ENCODE results near the gene KCNAB1. TPM values are rescaled to one million over a fixed set of nuclear protein-coding genes. Genes with fewer than 3 reads are reported as not detected.

KCNAB1 gene
- total RNA-seq, 3 donors from 2014 or later, result 0.65 to 13.5 (median 1.2) TPM

DNA sequence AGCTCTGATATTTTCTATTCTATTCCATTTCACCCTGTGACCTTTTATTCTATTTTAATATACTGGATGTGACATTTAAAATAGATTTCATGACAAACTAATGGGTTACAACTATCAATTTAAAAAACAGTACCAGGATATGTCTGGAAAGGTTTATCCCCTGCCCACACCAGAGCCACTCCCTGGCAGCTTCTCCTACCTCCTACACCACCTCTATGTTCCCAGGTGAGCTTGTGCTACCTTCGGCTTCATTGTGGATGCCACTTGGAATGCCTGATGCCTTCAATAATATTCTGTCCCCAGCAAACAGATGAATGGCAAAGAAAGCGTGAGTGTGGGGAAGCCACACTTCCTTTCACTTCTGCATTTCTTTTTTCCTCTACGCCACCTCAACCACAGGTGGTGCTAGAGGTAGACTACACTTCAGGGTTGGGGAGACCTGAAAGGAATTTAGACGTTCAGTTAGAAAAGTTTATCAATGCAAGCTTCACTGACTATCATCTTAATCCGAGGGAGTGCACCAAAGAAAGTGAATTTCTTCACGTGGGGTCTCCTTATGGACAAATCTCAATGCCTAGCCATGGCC is 221.5 kb downstream of the KCNAB1 start:
- no peaks in the 10 kb centered on the region for H3K9me3 ChIP-seq
- TF ChIP-seq, protein P1, sequence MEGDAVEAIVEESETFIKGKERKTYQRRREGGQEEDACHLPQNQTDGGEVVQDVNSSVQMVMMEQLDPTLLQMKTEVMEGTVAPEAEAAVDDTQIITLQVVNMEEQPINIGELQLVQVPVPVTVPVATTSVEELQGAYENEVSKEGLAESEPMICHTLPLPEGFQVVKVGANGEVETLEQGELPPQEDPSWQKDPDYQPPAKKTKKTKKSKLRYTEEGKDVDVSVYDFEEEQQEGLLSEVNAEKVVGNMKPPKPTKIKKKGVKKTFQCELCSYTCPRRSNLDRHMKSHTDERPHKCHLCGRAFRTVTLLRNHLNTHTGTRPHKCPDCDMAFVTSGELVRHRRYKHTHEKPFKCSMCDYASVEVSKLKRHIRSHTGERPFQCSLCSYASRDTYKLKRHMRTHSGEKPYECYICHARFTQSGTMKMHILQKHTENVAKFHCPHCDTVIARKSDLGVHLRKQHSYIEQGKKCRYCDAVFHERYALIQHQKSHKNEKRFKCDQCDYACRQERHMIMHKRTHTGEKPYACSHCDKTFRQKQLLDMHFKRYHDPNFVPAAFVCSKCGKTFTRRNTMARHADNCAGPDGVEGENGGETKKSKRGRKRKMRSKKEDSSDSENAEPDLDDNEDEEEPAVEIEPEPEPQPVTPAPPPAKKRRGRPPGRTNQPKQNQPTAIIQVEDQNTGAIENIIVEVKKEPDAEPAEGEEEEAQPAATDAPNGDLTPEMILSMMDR (IDR thresholded peaks at IDR 0.05), result no peak
- no peak overlapping the region for H3K4me3 ChIP-seq
- no peaks in the 10 kb centered on the region for H3K4me1 ChIP-seq (ENCODE audit: low read depth)
- intact Hi-C loops (cut with DNase I, micrococcal nuclease), result no loop called here
- ATAC-seq (no peak), DNase-seq (no peak)
- H3K36me3 ChIP-seq (ENCODE audit: low read depth), result no peaks in the 10 kb centered on the region

DNA sequence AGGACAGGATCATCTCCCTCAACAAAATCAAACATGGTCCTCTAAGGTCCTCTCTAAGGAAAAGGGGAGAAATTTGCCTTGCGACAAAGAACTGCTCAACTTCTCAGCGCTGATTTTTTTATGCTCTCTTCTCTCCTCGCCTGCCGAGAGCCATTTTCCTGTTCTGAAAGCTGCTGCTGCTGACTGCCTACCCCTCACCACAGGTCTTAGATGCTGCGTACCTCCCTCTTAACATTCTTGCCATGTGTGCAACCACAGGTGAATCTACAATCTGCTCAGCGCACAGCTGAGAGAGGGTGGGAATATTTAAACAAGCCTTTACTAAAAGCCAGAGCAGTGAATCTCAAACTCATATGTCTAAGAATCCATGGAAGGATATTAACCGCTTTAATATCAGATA is 223.8 kb downstream of the KCNAB1 start:
- DNase-seq (no peak), ATAC-seq (no peak)
- intact Hi-C loops (cut with DNase I, micrococcal nuclease), result no loop called here
- TF ChIP-seq, protein P1 (IDR thresholded peaks at IDR 0.05), result no peak
- Histone ChIP-seq H3K36me3 (ENCODE audit: low read depth) (no peaks in the 10 kb centered on the region), H3K4me3 (no peak overlapping the region), H3K9me3 (no peaks in the 10 kb centered on the region), H3K4me1 (ENCODE audit: low read depth) (no peaks in the 10 kb centered on the region)

DNA sequence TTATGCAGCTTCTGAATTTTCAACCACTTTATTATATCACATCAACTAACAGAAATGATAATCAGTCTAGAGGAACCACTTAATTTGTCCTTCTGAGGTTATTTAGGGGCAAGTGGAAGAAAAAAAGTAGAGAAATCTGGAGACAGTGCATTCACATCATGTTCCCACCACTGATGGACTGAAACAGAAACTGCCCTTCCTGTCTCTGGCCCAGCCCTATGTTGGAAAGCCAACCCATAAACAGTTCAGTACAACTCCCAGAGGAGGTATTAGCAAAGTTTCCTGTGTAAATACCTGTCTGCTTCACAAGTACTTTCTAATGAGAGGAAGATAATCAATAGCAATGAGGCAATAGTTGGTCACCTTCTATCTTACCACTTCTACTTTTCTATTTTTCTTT is 228.7 kb downstream of the KCNAB1 start:
- ATAC-seq, result no peak
- Histone ChIP-seq H3K4me3 (no peak overlapping the region), H3K36me3 (ENCODE audit: low read depth) (no peaks in the 10 kb centered on the region), H3K9me3 (no peaks in the 10 kb centered on the region), H3K4me1 (ENCODE audit: low read depth) (no peaks in the 10 kb centered on the region)
- intact Hi-C loops (cut with DNase I, micrococcal nuclease), result no loop called here
- TF ChIP-seq, protein P1 (IDR thresholded peaks at IDR 0.05), result no peak
- no peak for DNase-seq

DNA sequence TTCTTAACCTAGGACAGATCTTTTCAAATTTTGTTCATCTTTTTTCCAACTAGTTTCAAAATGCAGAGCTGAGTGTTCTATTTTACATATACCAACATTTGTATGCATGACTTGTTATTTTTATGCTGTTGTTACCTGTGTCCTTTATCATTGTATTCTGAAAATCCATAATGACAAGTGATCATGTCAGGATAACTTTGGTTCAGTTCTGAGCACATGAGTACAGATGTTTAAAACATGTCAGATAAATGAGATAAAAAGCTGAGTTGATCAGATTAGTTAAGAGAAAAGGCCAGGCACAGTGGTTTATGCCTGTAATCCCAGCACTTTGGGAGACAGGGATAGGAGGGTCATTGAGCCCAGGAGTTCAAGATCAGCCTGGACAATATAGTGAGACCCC is 229.6 kb downstream of the KCNAB1 start:
- ATAC-seq, result no peak
- Histone ChIP-seq H3K9me3 (no peaks in the 10 kb centered on the region), H3K4me1 (ENCODE audit: low read depth) (no peaks in the 10 kb centered on the region), H3K4me3 (no peak overlapping the region), H3K36me3 (ENCODE audit: low read depth) (no peaks in the 10 kb centered on the region)
- intact Hi-C loops (cut with DNase I, micrococcal nuclease), result no loop called here
- TF ChIP-seq, protein P1 (IDR thresholded peaks at IDR 0.05), result no peak
- DNase-seq, result no peak

DNA sequence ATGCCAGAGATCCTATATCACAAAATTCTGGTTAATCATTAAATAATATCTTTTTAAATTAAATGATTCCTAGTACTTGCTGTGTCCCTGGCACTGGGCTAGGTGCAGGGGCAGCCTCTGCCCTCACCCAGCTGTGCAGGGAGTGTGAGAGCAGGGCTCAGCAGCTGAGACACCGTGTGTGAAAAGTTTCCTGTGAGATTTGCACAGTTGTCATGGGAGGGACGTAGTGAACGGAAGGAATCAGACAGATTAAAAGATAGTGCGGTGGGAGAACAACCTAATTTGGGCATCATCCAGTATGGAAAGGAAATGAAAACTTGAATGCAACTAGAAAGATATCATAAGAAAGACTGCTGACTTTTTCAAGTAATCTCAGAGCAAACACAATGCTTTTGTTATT is 230.4 kb downstream of the KCNAB1 start:
- ATAC-seq, result no peak
- no peaks in the 10 kb centered on the region for H3K9me3 ChIP-seq
- no peaks in the 10 kb centered on the region for H3K36me3 ChIP-seq (ENCODE audit: low read depth)
- intact Hi-C loops (cut with DNase I, micrococcal nuclease), result no loop called here
- H3K4me1 ChIP-seq (ENCODE audit: low read depth), result no peaks in the 10 kb centered on the region
- DNase-seq, result no peak
- TF ChIP-seq, protein P1 (IDR thresholded peaks at IDR 0.05), result no peak
- H3K4me3 ChIP-seq, result no peak overlapping the region

DNA sequence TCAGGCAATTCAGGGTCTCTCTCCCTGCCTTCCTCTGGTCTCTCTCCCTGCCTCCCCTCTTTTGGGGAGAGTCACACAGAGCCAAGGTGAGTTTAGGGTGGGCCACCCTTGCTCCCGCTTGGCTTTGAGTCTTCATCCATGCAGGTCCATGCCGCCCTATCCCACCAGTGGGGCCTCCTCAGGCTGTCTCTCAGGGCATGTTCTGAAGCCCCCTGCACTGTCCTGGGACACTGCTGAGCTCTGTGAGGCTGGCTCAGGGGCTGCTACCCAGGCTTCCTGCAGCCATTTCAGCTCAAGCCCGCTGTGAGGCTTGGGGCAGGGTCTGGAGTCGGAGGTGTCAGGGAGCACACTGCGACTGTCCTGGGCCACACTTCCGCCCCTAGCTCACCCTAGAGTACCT is 231.4 kb downstream of the KCNAB1 start:
- no peaks in the 10 kb centered on the region for H3K4me1 ChIP-seq (ENCODE audit: low read depth)
- ATAC-seq (no peak), DNase-seq (no peak)
- no peaks in the 10 kb centered on the region for H3K9me3 ChIP-seq
- H3K4me3 ChIP-seq, result no peak overlapping the region
- no peaks in the 10 kb centered on the region for H3K36me3 ChIP-seq (ENCODE audit: low read depth)
- TF ChIP-seq, protein P1 (IDR thresholded peaks at IDR 0.05), result no peak
- intact Hi-C loops (cut with DNase I, micrococcal nuclease), result no loop called here

All from mucosa of descending colon (tissue), 3 donors.